HG03571 (cell line): ENCODE data around the gene DOCK3.
"Not testable (repeated sequence)": the region's sequence is repeated elsewhere in the genome, so short reads cannot be mapped to it uniquely, and the experiment has no call there.

Experiments used
- ATAC-seq: cut with Tn5 transposase; IDR thresholded peaks from one replicate; pipeline ENCODE4 v1.9.1; 2021; ENCODE audit not compliant: unreplicated experiment

The DOCK3 gene

GRCh38 chr3:51283421-51283820 lies 608.7 kb downstream of the DOCK3 start:
- no peak for ATAC-seq

DNA sequence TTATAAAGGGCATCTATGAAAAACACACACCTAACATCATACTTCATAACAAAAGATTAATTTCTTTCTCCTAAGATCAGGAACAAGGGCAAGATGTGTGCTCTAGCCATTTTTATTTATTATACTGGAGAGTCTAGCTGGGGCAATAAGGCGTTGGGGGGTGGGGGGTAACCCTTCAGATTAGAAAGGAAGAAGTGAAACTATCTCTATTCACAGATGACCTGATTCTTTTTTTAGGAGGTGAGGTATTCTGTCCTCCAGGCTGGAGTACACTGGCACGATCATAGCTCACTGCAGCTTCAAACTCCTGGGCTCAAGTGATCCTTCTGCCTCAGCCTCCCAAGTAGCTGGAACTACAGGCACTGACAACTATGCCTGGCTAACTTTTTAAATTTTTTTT lies 620.9 kb downstream of the DOCK3 start:
- peak; percentile 53 for ATAC-seq

DNA sequence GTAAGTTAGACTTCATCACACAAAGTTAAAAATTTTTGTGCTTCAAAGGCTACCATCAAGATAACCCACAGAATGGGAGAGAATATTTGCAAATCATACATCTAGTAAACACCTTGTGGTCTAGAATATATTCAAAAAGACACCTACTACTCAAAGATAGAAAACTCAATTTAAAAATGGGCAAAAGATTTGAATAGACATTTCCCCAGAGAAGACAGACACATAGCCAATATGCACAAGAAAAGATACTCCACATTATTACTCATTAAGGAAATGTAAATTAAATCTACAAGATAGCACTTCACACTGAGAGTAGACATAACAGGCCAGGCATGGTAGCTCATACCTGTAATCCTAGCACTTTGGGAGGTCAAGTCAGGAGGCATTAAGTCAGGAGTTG lies 622.6 kb downstream of the DOCK3 start:
- no peak for ATAC-seq

GRCh38 chr3:51304230-51304629 lies 629.5 kb downstream of the DOCK3 start:
- ATAC-seq = no peak

- no peak for ATAC-seq
Measured at GRCh38 chr3:51306093-51306492, 631.4 kb downstream of the DOCK3 start.

- no peak for ATAC-seq
Measured at GRCh38 chr3:51307458-51307857, 632.7 kb downstream of the DOCK3 start.

DNA sequence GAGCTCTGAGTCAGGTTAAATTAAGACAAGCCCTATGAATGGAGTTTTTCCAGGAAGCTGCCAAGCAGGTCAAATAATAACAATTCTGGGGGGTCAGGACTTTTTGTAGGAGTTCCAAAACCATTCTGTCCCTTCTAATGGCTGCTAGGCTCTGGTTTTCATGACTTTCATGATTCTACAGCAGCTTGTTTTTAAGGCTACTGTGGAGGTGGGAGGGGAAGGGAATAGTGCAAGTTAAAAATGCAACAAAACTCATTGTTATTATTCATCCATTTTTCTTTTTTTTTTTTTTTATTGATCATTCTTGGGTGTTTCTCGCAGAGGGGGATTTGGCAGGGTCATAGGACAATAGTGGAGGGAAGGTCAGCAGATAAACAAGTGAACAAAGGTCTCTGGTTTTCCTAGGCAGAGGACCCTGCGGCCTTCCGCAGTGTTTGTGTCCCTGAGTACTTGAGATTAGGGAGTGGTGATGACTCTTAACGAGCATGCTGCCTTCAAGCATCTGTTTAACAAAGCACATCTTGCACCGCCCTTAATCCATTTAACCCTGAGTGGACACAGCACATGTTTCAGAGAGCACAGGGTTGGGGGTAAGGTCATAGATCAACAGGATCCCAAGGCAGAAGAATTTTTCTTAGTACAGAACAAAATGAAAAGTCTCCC lies 633.3 kb downstream of the DOCK3 start:
- not testable (repeated sequence) for ATAC-seq

DNA sequence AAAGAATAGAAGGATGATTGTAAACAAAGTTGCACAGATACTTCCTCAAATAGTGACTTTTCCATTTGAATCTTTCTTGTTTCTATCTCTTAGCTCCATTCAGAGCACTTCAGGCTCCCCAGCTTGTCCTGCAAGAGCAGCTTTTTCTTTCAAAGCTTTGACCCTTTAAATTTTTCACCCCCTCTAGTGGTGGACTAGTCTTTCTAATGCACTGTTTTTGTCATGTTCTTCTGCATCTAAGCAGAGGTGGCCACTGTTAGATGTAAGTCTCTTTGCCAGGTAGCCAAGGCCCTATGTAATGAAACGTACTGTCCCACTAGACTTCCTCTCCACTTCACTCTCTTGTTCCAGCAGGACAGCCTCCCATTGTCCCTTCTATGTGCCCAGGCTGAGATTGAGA lies 636.3 kb downstream of the DOCK3 start:
- no peak for ATAC-seq

DNA sequence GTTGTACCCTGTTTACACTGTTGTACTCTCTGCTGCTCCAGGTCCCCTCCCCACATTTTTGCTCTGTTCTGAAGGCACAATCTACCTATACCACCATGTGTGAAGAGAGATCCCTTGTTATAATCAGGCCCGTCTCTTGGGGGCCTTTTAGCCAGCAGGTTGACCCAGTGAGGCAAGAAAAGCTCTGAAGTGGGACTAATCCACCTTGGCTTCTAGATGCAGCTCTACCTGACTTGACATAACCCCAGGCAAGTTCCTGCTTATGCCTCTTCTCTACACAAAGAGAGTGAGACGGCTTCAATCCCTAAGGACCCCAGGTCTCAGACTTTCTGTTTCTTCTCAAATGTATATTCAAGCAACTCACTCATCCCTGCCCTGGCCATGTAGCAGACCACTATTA lies 653.5 kb downstream of the DOCK3 start:
- ATAC-seq = no peak

DNA sequence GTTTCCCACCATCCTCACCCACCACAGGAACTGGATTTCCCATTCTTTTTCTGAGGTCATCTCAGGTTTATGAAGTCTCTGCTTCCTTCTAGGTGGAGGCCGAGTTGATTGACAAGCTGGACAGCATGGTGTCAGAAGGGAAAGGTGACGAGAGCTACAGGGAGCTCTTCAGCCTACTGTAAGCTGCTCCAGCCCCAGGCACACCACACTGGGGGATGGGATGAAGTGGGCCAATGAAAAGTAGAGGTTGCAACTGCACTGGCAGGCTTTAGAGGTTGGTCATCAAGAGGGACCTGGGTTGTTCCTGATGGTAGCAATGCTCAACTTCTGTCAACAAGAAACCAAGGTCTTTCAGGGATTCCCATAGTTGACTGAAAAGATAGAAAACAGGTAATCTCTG lies 655.3 kb downstream of the DOCK3 start:
- no peak for ATAC-seq

DNA sequence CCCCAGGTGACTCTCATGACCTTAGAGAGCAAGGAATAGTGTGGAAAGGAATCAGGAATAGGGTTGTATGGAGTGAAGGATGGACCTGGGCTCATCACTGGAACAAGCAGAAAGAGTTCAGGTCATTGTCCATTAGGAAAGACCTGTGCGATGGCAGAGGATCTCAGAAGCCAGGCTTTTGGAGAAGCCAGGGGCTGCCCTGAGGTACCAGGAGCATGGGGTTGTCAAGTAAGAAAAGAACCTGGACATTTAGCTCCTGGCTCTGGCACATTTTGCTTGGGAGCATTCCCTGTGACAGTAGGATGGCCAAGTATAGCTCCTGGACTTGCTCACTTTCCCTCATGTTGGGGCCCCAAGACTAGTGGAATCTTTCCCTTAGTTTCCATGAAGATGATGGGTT lies 657.4 kb downstream of the DOCK3 start:
- ATAC-seq = no peak

DNA sequence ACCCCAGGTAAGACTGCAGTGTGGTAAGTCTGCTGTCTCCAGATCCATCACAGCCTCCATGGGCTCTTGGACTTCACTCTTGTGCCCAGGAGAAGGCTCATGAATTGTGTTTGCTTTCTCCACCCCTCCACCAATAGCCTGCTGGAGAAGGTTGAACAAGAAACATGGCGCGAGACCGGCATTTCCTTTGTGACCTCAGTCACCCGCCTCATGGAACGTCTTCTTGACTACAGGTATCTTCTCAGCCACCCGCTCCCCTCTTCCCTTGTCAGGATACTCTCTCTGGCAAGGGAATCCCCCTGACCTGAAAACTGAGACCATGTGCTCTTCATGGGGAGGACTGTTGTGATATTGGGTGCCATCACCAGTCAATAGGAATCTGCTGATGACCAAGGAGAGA lies 658.3 kb downstream of the DOCK3 start:
- no peak for ATAC-seq

- ATAC-seq = no peak
Measured at GRCh38 chr3:51336261-51336660, 661.5 kb downstream of the DOCK3 start.

DNA sequence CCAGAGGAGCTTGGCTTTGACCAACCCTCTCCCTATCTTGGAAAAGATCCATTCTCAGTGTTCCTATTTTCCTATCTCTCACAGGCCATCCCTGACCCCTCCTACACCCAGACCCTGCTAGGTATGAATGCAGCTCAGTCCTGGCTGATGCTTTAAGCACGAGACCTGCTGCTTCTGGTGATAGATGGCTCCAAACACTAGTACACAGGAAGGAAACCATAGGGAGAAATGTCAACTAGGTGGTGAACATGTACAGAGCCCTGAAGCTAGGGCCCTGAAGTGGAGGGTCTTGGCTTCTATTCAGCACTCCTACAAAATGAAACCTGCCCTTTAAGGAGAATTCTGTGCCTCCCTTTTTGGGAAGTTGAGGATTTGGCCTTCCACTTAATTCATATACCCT lies 662.9 kb downstream of the DOCK3 start:
- no peak for ATAC-seq

- no peak for ATAC-seq
Measured at GRCh38 chr3:51338632-51339031, 663.9 kb downstream of the DOCK3 start.

GRCh38 chr3:51340013-51340829 lies 665.5 kb downstream of the DOCK3 start:
- ATAC-seq = no peak

- no peak for ATAC-seq
Measured at GRCh38 chr3:51340989-51341636, 666.4 kb downstream of the DOCK3 start.

DNA sequence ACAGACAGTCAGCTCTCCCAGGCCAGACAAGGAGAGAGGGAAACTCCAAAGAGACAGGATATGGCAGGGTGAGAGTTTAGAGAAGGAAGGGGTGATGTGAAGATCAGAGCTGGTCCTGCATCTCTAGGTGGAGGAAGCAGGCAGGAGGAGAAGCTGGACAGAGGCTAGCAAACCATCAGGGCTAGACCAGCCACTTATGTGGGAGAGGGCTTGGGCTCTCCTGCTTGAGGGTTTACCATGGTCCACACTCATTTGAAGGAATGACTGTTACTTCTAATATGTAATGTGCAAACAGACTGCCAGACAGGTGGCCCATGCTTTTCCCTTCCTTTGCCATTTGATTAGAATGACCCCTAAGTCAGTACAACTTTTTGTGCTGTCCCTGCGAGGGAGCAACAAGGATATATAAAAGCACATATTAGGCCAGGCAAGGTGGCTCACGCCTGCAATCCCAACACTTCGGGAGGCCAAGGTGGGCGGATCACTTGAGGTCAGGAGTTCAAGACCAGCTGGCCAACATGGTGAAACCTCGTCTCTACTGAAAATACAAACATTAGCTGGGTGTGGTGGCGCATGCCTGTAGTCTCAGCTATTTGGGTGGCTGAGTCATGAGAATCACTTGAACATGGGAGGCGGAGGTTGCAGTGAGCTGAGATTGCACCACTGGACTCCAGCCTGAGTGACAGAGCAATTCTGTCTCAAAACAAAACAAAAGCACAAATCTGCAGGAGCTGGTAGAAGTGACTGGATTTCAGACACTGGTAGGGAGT lies 669.4 kb downstream of the DOCK3 start:
- ATAC-seq = no peak

- ATAC-seq = no peak
Measured at GRCh38 chr3:51350751-51351150, 676.0 kb downstream of the DOCK3 start.

DNA sequence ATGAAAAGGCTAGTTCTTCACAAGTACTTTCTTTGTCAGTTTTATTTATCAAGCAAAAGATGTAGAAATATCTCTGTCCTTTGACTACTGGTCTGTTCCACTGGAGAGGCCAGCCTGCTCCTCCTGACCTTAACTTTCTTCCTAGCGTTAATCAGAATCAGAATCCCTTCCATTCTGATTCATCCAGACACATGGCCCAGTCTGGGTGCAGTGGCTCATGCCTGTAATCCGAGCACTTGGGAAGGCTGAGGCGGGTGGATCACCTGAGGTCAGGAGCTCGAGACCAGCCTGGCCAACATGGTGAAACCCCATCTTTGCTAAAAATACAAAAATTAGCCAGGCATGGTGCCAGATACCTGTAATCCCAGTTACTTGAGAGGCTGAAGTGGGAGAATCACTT lies 678.4 kb downstream of the DOCK3 start:
- ATAC-seq = no peak

GRCh38 chr3:51353691-51354090 lies 679.0 kb downstream of the DOCK3 start:
- no peak for ATAC-seq
